Measurements from ENCODE around the gene ZNF555. TPM values are rescaled to one million over a fixed set of nuclear protein-coding genes. Genes with fewer than 3 reads are reported as not detected.
A peak's percentile ranks its signal among the peaks of the same experiment; 100 is the strongest.

ZNF555 gene
- total and polyA plus RNA-seq, 2 of the 13 experiments (the other 11 are each of a cell fraction or from before 2014, with no cell fraction given) = 5.0 to 8.0 TPM

GRCh38 chr19:2887391-2887914 lies 46.2 kb downstream of the ZNF555 start:
- H3K4me2 ChIP-seq (ENCODE audit: low read depth, low read length) = peak overlapping the region; percentile 59
- WGBS (ENCODE audit: low lambda C conversion rate) = 17% methylated on average over 9 of the region's 9 CpGs
- TF ChIP-seq MAZ (IDR thresholded peaks at IDR 0.05; ENCODE audit: borderline replicate concordance, low read depth, low read length) (no peak), MAZ (CRISPR knock-in tag; IDR thresholded peaks at IDR 0.05; ENCODE audit: low read depth) (no peak), NFE2L1 (CRISPR knock-in tag; IDR thresholded peaks at IDR 0.05; ENCODE audit: borderline replicate concordance) (no peak), PBX2 (CRISPR knock-in tag; IDR thresholded peaks at IDR 0.05) (no peak), ZBTB3 (CRISPR knock-in tag; IDR thresholded peaks at IDR 0.05; ENCODE audit: borderline replicate concordance, low read depth) (no peak), ZNF382 (CRISPR knock-in tag; IDR thresholded peaks at IDR 0.05; ENCODE audit: borderline replicate concordance) (no peak), ZNF12 (CRISPR knock-in tag; IDR thresholded peaks at IDR 0.05) (no peak), YEATS4 (CRISPR knock-in tag; IDR thresholded peaks at IDR 0.05; ENCODE audit: borderline replicate concordance) (peak; percentile 21; the same call in 1 of the 2 replicates), MAFF (IDR thresholded peaks at IDR 0.05; ENCODE audit: low read depth, low read length) (peak; percentile 27; the same call in 1 of the 2 replicates), AKAP8 (CRISPR knock-in tag; IDR thresholded peaks at IDR 0.05) (no peak), RBM39 (IDR thresholded peaks at IDR 0.05; ENCODE audit: low read depth, low read length, poor library complexity, severe bottlenecking) (no peak), HHEX (CRISPR knock-in tag; IDR thresholded peaks at IDR 0.05) (no peak)
- TF ChIP-seq, protein P1, sequence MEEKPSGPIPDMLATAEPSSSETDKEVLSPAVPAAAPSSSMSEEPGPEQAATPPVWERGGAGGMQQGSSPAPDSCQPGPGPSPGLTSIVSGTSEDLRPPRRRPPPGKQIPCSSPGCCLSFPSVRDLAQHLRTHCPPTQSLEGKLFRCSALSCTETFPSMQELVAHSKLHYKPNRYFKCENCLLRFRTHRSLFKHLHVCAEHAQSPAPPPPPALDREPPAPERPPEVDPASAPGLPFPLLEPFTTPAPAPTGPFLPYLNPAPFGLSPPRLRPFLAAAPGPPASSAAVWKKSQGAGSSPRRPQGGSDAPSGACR (CRISPR knock-in tag; IDR thresholded peaks at IDR 0.05) = no peak
- TF ChIP-seq, protein P2, sequence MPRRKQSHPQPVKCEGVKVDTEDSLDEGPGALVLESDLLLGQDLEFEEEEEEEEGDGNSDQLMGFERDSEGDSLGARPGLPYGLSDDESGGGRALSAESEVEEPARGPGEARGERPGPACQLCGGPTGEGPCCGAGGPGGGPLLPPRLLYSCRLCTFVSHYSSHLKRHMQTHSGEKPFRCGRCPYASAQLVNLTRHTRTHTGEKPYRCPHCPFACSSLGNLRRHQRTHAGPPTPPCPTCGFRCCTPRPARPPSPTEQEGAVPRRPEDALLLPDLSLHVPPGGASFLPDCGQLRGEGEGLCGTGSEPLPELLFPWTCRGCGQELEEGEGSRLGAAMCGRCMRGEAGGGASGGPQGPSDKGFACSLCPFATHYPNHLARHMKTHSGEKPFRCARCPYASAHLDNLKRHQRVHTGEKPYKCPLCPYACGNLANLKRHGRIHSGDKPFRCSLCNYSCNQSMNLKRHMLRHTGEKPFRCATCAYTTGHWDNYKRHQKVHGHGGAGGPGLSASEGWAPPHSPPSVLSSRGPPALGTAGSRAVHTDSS (CRISPR knock-in tag; conservative IDR thresholded peaks at IDR 0.05) = no peak
- TF ChIP-seq, protein P3, sequence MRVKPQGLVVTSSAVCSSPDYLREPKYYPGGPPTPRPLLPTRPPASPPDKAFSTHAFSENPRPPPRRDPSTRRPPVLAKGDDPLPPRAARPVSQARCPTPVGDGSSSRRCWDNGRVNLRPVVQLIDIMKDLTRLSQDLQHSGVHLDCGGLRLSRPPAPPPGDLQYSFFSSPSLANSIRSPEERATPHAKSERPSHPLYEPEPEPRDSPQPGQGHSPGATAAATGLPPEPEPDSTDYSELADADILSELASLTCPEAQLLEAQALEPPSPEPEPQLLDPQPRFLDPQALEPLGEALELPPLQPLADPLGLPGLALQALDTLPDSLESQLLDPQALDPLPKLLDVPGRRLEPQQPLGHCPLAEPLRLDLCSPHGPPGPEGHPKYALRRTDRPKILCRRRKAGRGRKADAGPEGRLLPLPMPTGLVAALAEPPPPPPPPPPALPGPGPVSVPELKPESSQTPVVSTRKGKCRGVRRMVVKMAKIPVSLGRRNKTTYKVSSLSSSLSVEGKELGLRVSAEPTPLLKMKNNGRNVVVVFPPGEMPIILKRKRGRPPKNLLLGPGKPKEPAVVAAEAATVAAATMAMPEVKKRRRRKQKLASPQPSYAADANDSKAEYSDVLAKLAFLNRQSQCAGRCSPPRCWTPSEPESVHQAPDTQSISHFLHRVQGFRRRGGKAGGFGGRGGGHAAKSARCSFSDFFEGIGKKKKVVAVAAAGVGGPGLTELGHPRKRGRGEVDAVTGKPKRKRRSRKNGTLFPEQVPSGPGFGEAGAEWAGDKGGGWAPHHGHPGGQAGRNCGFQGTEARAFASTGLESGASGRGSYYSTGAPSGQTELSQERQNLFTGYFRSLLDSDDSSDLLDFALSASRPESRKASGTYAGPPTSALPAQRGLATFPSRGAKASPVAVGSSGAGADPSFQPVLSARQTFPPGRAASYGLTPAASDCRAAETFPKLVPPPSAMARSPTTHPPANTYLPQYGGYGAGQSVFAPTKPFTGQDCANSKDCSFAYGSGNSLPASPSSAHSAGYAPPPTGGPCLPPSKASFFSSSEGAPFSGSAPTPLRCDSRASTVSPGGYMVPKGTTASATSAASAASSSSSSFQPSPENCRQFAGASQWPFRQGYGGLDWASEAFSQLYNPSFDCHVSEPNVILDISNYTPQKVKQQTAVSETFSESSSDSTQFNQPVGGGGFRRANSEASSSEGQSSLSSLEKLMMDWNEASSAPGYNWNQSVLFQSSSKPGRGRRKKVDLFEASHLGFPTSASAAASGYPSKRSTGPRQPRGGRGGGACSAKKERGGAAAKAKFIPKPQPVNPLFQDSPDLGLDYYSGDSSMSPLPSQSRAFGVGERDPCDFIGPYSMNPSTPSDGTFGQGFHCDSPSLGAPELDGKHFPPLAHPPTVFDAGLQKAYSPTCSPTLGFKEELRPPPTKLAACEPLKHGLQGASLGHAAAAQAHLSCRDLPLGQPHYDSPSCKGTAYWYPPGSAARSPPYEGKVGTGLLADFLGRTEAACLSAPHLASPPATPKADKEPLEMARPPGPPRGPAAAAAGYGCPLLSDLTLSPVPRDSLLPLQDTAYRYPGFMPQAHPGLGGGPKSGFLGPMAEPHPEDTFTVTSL (CRISPR knock-in tag; IDR thresholded peaks at IDR 0.05; ENCODE audit: borderline replicate concordance) = no peak

More at GRCh38 chr19:2887391-2887914, 46.2 kb downstream of the ZNF555 start:
- Histone ChIP-seq H3K36me3 (replicated peaks in 1 of 2; ENCODE audit: control insufficient read depth in 1 of 2, insufficient read depth in 2 of 2, low read length in 2 of 2) (no peaks in the 10 kb centered on the region), H3K79me2 (ENCODE audit: insufficient read depth, low read length) (no peaks in the 10 kb centered on the region), H3K27ac (ENCODE audit: extremely low read length, insufficient read depth, low read length) (no peak overlapping the region), H3K4me3 (replicated peaks in 1 of 3; ENCODE audit: insufficient read depth in 1 of 3, low read depth in 2 of 3, low read length in 3 of 3) (no peak overlapping the region; a peak in 1 of 6 replicates), H2AFZ (ENCODE audit: low read length) (no peak overlapping the region), H4K20me1 (ENCODE audit: insufficient read depth, low read length) (no peaks in the 10 kb centered on the region), H3K9ac (ENCODE audit: insufficient read depth, low read depth, low read length) (no peak overlapping the region), H3K4me1 (ENCODE audit: insufficient read depth, low read length) (peaks cover 14% of the 10 kb centered on the region), H3K27me3 (ENCODE audit: control insufficient read depth in 1 of 2, insufficient read depth in 2 of 2, low read length in 2 of 2) (no peaks in the 10 kb centered on the region), H3K9me3 (ENCODE audit: low read length) (no peaks in the 10 kb centered on the region)
- BruUV-seq (replicated peaks) = no TSS peak
- in situ Hi-C loops (cut with HindIII; ENCODE audit: extremely low pct_ligation_motif_present, low pct_unique_long_range_greater_than_20kb) (loop anchor here (10.0 kb wide), 1 partner anchor 233 kb away; no protein-coding TSS in a partner anchor), intact Hi-C loops (cut with micrococcal nuclease; ENCODE audit: unreplicated experiment) (loop anchor here (1.0 kb wide), 1 partner anchor 56 kb away; no protein-coding TSS in a partner anchor)
- CTCF ChIA-PET (ENCODE audit: low intra/inter-chr PET ratio, low total read pairs) = interaction anchor here (1.3 to 1.6 kb wide), 2 partner anchors 63 to 239 kb away, joined by 4 to 7 read pairs; no protein-coding TSS in a partner anchor
- ATAC-seq (peak; percentile 69), DNase-seq (ENCODE audit: low spot score) (peak; percentile 76), FAIRE-seq (peak; percentile 64)
- POLR2A ChIA-PET = interaction anchor here (1.0 to 3.0 kb wide), 7 partner anchors 13 to 66 kb away, joined by 3 to 20 read pairs (median 10); partner anchors contain the start of genes ZNF556 and ZNF57
